SK-N-MC (cell line): Measurements from ENCODE around the gene GXYLT2.

Source experiments
- EZH2 ChIP-seq: fragments of 200-600 bp; sonication (generic); IDR thresholded peaks from one replicate; pipeline ENCODE4 v1.6.1; 2017; ENCODE audit warnings: antibody characterized with exemption
- POLR2AphosphoS5 ChIP-seq: IDR thresholded peaks from 2 replicates; pipeline ENCODE4 v1.6.1; 2012; ENCODE audit warnings: mild to moderate bottlenecking, low read depth, low read length, borderline replicate concordance

GRCh38 chr3:72995337-72995736, 107.5 kb downstream of the GXYLT2 start:
- TF ChIP-seq POLR2AphosphoS5 (no peak), EZH2 (no peak)
